ENCODE measurements around the gene KCNQ2. TPM values are rescaled to one million over a fixed set of nuclear protein-coding genes. Genes with fewer than 3 reads are reported as not detected.

The KCNQ2 gene
- total RNA-seq, 4 donors from 2014 or later = 0.19 to 0.40 (median 0.40) TPM; not detected in 1

- H3K27me3 ChIP-seq = peaks cover 92% of the 10 kb centered on the region
- no peak overlapping the region for H3K27ac ChIP-seq
- H3K4me1 ChIP-seq = peaks cover 0 to 4% (median 0%) of the 10 kb centered on the region in 3 donors
- no peaks in the 10 kb centered on the region for H3K9me3 ChIP-seq
- ATAC-seq = no peak
- 93 to 94% methylated on average over 3 to 5 of the region's 22 CpGs for WGBS, 2 donors (ENCODE audit: low coverage in 1 of 2)
- H3K36me3 ChIP-seq = no peaks in the 10 kb centered on the region
- H3K4me3 ChIP-seq = no peak overlapping the region
- TF ChIP-seq POLR2AphosphoS5 (IDR thresholded peaks at IDR 0.05) (no peak), POLR2A (IDR thresholded peaks at IDR 0.05) (no peak), CTCF (IDR thresholded peaks at IDR 0.05) (no peak), EP300 (IDR thresholded peaks at IDR 0.05) (no peak)
Observed at GRCh38 chr20:63365601-63366389, 106.7 kb downstream of the KCNQ2 start.

- H3K9me3 ChIP-seq = no peaks in the 10 kb centered on the region
- no peak overlapping the region for H3K27ac ChIP-seq
- WGBS, 2 donors (ENCODE audit: low coverage in 1 of 2) = 100% methylated on average over 1 of the region's 20 CpGs; no CpG with 5 or more reads in 1 of the 2 donors
- peaks cover 0 to 9% (median 0%) of the 10 kb centered on the region in 3 donors for H3K4me1 ChIP-seq
- H3K4me3 ChIP-seq = no peak overlapping the region
- no peak for ATAC-seq
- H3K27me3 ChIP-seq = peaks cover 92% of the 10 kb centered on the region
- H3K36me3 ChIP-seq = no peaks in the 10 kb centered on the region
- TF ChIP-seq POLR2A (IDR thresholded peaks at IDR 0.05) (no peak), CTCF (IDR thresholded peaks at IDR 0.05) (no peak), POLR2AphosphoS5 (IDR thresholded peaks at IDR 0.05) (no peak)
Observed at GRCh38 chr20:63364801-63365585, 107.5 kb downstream of the KCNQ2 start.

- H3K27me3 ChIP-seq = peaks cover 95% of the 10 kb centered on the region
- 100% methylated on average over 1 to 5 of the region's 19 CpGs for WGBS, 2 donors (ENCODE audit: low coverage in 1 of 2)
Observed at GRCh38 chr20:63363981-63364561, 108.4 kb downstream of the KCNQ2 start.

More at GRCh38 chr20:63363981-63364561, 108.4 kb downstream of the KCNQ2 start:
- no peaks in the 10 kb centered on the region for H3K9me3 ChIP-seq
- H3K27ac ChIP-seq = no peak overlapping the region
- no peaks in the 10 kb centered on the region for H3K36me3 ChIP-seq
- no peak for ATAC-seq
- no peak overlapping the region for H3K4me3 ChIP-seq
- TF ChIP-seq EP300 (IDR thresholded peaks at IDR 0.05) (no peak), CTCF (IDR thresholded peaks at IDR 0.05) (no peak), POLR2AphosphoS5 (IDR thresholded peaks at IDR 0.05) (no peak), POLR2A (IDR thresholded peaks at IDR 0.05) (no peak)
- H3K4me1 ChIP-seq = peaks cover 0 to 9% (median 0%) of the 10 kb centered on the region in 3 donors

All from gastroesophageal sphincter (tissue), 4 donors.